HepG2 (cell line): ENCODE measurements around the gene SLIT1. TPM values are rescaled to one million over a fixed set of nuclear protein-coding genes. Genes with fewer than 3 reads are reported as not detected.

Experiments
- ATAC-seq: fragments of 200-7000 bp; cut with Tn5 transposase; 3 replicates; pipeline ENCODE4 v1.9.1; 2020; ENCODE audit warnings: mild to moderate bottlenecking, moderate library complexity
- BruUV-seq: library from RNA; stranded (reverse); fragments of 400-500 nt; replicated peaks from 2 replicates; lab custom pipeline; 2021; lab: Mats Ljungman, UMichigan
- CTCF ChIA-PET: fragments of 300-600 bp; formaldehyde crosslinking; extraction: SDS; loops from one replicate; lab custom pipeline; 2021; ENCODE audit warnings: low total read pairs, inconsistent platforms, low intra/inter-chr PET ratio; lab: Yijun Ruan, JAX
- POLR2A ChIA-PET: fragments of 350-600 bp; sonication (Branson Sonifier 250); formaldehyde crosslinking; loops from one replicate; lab custom pipeline; 2020; ENCODE audit warnings: antibody characterized with exemption, inconsistent platforms; lab: Yijun Ruan, JAX
- DNase-seq: peaks from one replicate; pipeline ENCODE4 v3.0.0-alpha.2; 2015; ENCODE audit warnings: low spot score
- FAIRE-seq: peaks from 3 replicates; lab custom pipeline; 2011; peaks lifted over from hg19 to GRCh38; lab: Jason Lieb, UNC
- H2AFZ ChIP-seq: one replicate; pipeline ENCODE4 v1.6.1; 2011; ENCODE audit warnings: low read length, inconsistent platforms
- H3K27ac ChIP-seq: fragments of 300-600 bp; 3 replicates; pipeline ENCODE4 v1.8.0; 2011; ENCODE audit warnings: mixed run types, mild to moderate bottlenecking, mixed read lengths, low read length, inconsistent platforms; ENCODE audit not compliant: insufficient read depth; ENCODE audit errors: extremely low read length
- H3K27me3 ChIP-seq, 2 experiments: fragments of 200-600 bp in 1 of 2; 2 replicates in 1 of 2; 3 replicates in 1 of 2; pipeline versions ENCODE4 v1.6.0 to v1.8.0; 2011; ENCODE audit warnings: low read length in 2 of 2, mild to moderate bottlenecking in 2 of 2, moderate library complexity in 2 of 2, inconsistent platforms in 1 of 2; ENCODE audit not compliant: insufficient read depth in 2 of 2, control insufficient read depth in 1 of 2
- H3K36me3 ChIP-seq, 2 experiments: fragments of 200-600 bp in 1 of 2; replicated peaks in 1 of 2; 2 replicates in 1 of 2; 3 replicates in 1 of 2; pipeline versions ENCODE4 v1.5.1 to v1.8.0; 2011; ENCODE audit warnings: low read length in 2 of 2, inconsistent platforms in 1 of 2; ENCODE audit not compliant: insufficient read depth in 2 of 2, control insufficient read depth in 1 of 2
- H3K4me1 ChIP-seq: 2 replicates; pipeline ENCODE4 v1.5.1; 2012; ENCODE audit warnings: low read length, inconsistent platforms; ENCODE audit not compliant: insufficient read depth
- H3K4me2 ChIP-seq: 2 replicates; pipeline ENCODE4 v1.6.0; 2011; ENCODE audit warnings: low read depth, low read length, inconsistent platforms
- H3K4me3 ChIP-seq, 3 experiments: fragments of 200-600 bp in 1 of 3; sonication (generic), shearing (Covaris generic) in 1 of 3; replicated peaks in 1 of 3; 2 replicates each; pipeline ENCODE4 v1.5.1; 2011 to 2016; ENCODE audit warnings: low read length in 3 of 3, inconsistent platforms in 2 of 3, low read depth in 2 of 3, mild to moderate bottlenecking in 2 of 3, control low read depth in 1 of 3, mixed read lengths in 1 of 3; ENCODE audit not compliant: insufficient read depth in 1 of 3
- H3K79me2 ChIP-seq: one replicate; pipeline ENCODE4 v1.6.1; 2011; ENCODE audit warnings: low read length, inconsistent platforms; ENCODE audit not compliant: insufficient read depth
- H3K9ac ChIP-seq: 2 replicates; pipeline ENCODE4 v1.6.0; 2011; ENCODE audit warnings: mild to moderate bottlenecking, low read depth, low read length, inconsistent platforms; ENCODE audit not compliant: insufficient read depth
- H3K9me3 ChIP-seq: 2 replicates; pipeline ENCODE4 v1.5.1; 2012; ENCODE audit warnings: mild to moderate bottlenecking, low read length
- H4K20me1 ChIP-seq: 2 replicates; pipeline ENCODE4 v1.6.0; 2011; ENCODE audit warnings: inconsistent platforms, mild to moderate bottlenecking, low read length, moderate library complexity; ENCODE audit not compliant: insufficient read depth
- CEBPZ ChIP-seq: IDR thresholded peaks from 2 replicates; pipeline ENCODE4 v1.6.1; 2012; ENCODE audit warnings: low read length, improper control_type of control experiment
- CTCF ChIP-seq: sonication (generic); formaldehyde crosslinking; IDR thresholded peaks from 2 replicates; pipeline ENCODE4 v1.5.0; 2020; ENCODE audit warnings: mild to moderate bottlenecking, missing genetic modification reagents, moderate library complexity
- EHMT2 ChIP-seq: fragments of 200-600 bp; sonication (generic); IDR thresholded peaks from 2 replicates; pipeline ENCODE4 v1.7.0; 2017; ENCODE audit warnings: antibody characterized with exemption, low read depth, low read length, borderline replicate concordance
- MBNL3 ChIP-seq: fragments of 250-450 bp; sonication (Bioruptor Pico); conservative IDR thresholded peaks from 2 replicates; pipeline ENCODE4 v1.8.0; 2022; ENCODE audit warnings: mild to moderate bottlenecking, inconsistent platforms
- NR3C1 ChIP-seq: sonication (generic); formaldehyde crosslinking; IDR thresholded peaks from 2 replicates; pipeline ENCODE4 v1.4.0; 2020; ENCODE audit warnings: missing genetic modification reagents
- PHB2 ChIP-seq: fragments of 450-650 bp; IDR thresholded peaks from 2 replicates; pipeline ENCODE4 v1.6.1; 2018; ENCODE audit not compliant: partially characterized antibody
- XRCC5 ChIP-seq: fragments of 200-400 bp; formaldehyde crosslinking; optimal IDR thresholded peaks from 2 replicates; pipeline ENCODE3; 2017; ENCODE audit warnings: mild to moderate bottlenecking, low read length
- ZFYVE20 ChIP-seq: sonication (generic); formaldehyde crosslinking; IDR thresholded peaks from 2 replicates; pipeline ENCODE4 v1.8.0; 2023; ENCODE audit warnings: low read depth, mild to moderate bottlenecking, moderate library complexity, missing genetic modification reagents, borderline replicate concordance
- ZNF510 ChIP-seq: sonication (generic); formaldehyde crosslinking; IDR thresholded peaks from 2 replicates; pipeline ENCODE4 v1.4.0; 2020; ENCODE audit warnings: low read depth, mild to moderate bottlenecking, missing genetic modification reagents
- ZNF557 ChIP-seq: sonication (generic); formaldehyde crosslinking; IDR thresholded peaks from 2 replicates; pipeline ENCODE4 v1.4.0; 2020; ENCODE audit warnings: missing genetic modification reagents
- ZNF773 ChIP-seq: sonication (generic); formaldehyde crosslinking; IDR thresholded peaks from 2 replicates; pipeline ENCODE4 v1.4.0; 2020; ENCODE audit warnings: missing genetic modification reagents, borderline replicate concordance
- WGBS: methylation state at CpG from one replicate; pipeline ENCODE4 v1.1.6; 2017; ENCODE audit warnings: low lambda C conversion rate; 5-methylcytosine and 5-hydroxymethylcytosine counted together
- in situ Hi-C: cut with HindIII; loops from 2 replicates; pipeline ENCODE4 v1.10.0; 2017; ENCODE audit warnings: low pct_unique_long_range_greater_than_20kb; ENCODE audit not compliant: extremely low pct_ligation_motif_present
- intact Hi-C: fragments of 100-400 bp; cut with micrococcal nuclease; formaldehyde crosslinking; loops from one replicate; pipeline ENCODE4 v1.10.0; 2022; ENCODE audit not compliant: unreplicated experiment
- polyA plus RNA-seq, 8 experiments: library from polyadenylated mRNA; depleted of rRNA in 3 of 8; stranded (reverse) in 7 of 8; unstranded in 1 of 8; fragments of >200 nt; fragmentation: Illumina TruSeq in 4 of 8; extraction: Trizol in 4 of 8; gene quantifications; 2 replicates each; pipeline versions ENCODE4 v1.2.1 to v1.2.3, GENCODE V29; 2011 to 2016; ENCODE audit warnings: low read depth in 4 of 8, missing spikeins in 1 of 8, mixed read lengths in 1 of 8; ENCODE audit not compliant: insufficient read depth in 1 of 8
- total RNA-seq, 5 experiments: library from RNA; depleted of rRNA; stranded (reverse); fragments of >200 nt; fragmentation: Illumina TruSeq; extraction: Trizol; gene quantifications; 2 replicates each; pipeline ENCODE4 v1.2.3, GENCODE V29; 2016; ENCODE audit warnings: low read depth in 1 of 5

Gene SLIT1
- total and polyA plus RNA-seq, 2 of the 13 experiments (the other 11 are each of a cell fraction or from before 2014, with no cell fraction given), result 0.09 to 0.33 TPM

GRCh38 chr10:96964131-96964530 is 221.6 kb downstream of the SLIT1 start:
- H3K27ac ChIP-seq, result no peak overlapping the region
- CTCF ChIA-PET, result no interaction called here
- H4K20me1 ChIP-seq, result no peaks in the 10 kb centered on the region; the same call in 1 of the 2 replicates
- TF ChIP-seq XRCC5 (no peak), EHMT2 (no peak), ZFYVE20 (no peak), ZNF510 (no peak), ZNF773 (no peak), MBNL3 (CRISPR knock-in tag) (no peak), NR3C1 (CRISPR knock-in tag) (no peak), CEBPZ (no peak), ZNF557 (CRISPR knock-in tag) (no peak), CTCF (no peak), PHB2 (no peak)
- FAIRE-seq (no peak), ATAC-seq (no peak), DNase-seq (no peak)
- H3K4me2 ChIP-seq, result no peak overlapping the region
- in situ Hi-C loops, result no loop called here
- no peaks in the 10 kb centered on the region for H3K27me3 ChIP-seq
- H2AFZ ChIP-seq, result no peak overlapping the region
- H3K4me1 ChIP-seq, result peaks cover 15% of the 10 kb centered on the region; the same call in 1 of the 2 replicates
- peaks cover 0 to 2% of the 10 kb centered on the region in 2 experiments; a peak in 2 of 5 replicates for H3K36me3 ChIP-seq
- no peak overlapping the region for H3K4me3 ChIP-seq
- H3K9me3 ChIP-seq, result no peaks in the 10 kb centered on the region
- BruUV-seq, result no TSS peak
- POLR2A ChIA-PET, result no interaction called here
- WGBS, result 97% methylated on average over 2 of the region's 2 CpGs
- intact Hi-C loops, result no loop called here
- H3K9ac ChIP-seq, result no peak overlapping the region
- H3K79me2 ChIP-seq, result no peaks in the 10 kb centered on the region
